GM12875 (cell line): ENCODE results near the gene MSI2.

Experiments
- H3K4me3 ChIP-seq: one replicate; pipeline ENCODE4 v1.5.1; 2011; ENCODE audit warnings: low read depth, low read length, control low read depth
- CTCF ChIP-seq: IDR thresholded peaks from 2 replicates; pipeline ENCODE4 v1.5.1; 2011; ENCODE audit warnings: low read depth, mild to moderate bottlenecking, control low read depth, inconsistent platforms, low read length, moderate library complexity, borderline replicate concordance; ENCODE audit not compliant: insufficient read depth

MSI2 gene

DNA sequence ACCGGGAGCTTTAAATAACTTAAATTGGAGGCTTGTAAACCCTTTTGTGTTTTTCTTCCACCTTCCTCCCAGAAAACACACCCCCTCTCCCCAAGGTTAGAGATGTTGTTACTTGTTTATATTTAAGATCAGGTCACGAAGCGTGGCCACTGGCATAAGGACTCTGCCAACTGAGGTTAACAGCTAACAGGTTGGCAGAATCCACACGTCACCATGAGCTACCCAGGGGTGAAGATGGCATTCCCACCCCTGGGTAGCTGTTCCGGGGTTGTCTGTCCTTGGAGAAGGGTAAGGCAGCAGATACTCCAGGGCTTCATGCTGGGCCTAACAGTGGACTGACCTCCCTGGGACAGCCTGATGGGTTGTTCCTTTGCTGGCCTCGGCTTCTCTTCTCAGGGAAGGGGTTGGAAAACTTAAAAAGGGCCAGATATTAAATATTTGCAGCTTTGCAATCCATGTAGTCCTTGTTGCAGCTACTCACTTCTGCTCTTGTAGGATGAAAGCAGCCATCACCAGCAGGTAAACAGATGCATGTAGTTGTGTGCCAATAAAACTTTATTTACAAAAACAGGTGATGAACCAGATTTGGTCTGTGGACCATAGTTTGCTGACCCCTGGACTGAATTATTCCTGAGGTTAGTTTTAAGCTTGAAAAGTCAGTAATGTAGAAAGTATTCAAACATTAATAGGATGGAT is 148.6 kb downstream of the MSI2 start:
- TF ChIP-seq CTCF = no peak

DNA sequence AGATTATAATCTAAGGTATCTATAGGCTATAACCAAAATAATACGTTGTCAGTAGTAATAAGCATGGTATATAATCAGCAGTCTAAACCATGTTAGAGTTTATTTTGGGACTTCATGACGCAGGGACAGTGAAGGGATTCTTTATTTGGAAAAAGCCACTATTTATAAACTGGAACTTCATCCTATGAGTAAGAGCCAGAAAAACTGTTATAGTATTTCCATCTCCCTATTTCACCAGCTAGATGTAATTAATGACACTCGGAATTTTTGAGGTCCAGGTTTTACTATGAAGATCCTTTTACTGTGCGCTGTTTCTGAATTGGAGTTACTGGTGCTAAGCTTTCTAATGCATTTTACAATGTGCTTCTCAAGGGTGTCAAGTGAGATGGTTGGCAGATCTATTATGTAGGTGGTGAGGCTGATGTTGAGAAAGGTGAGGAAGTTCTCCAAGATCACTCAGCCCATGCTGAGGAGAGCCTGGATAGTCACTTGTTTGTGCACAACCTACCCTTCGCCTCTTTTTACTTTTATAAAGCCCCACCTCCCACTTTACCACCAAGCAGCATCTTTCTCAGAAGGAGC is 149.3 kb downstream of the MSI2 start:
- H3K4me3 ChIP-seq = no peak overlapping the region
- TF ChIP-seq CTCF = no peak

More for the DNA sequence above, 148.6 kb downstream of the MSI2 start:
- H3K4me3 ChIP-seq = no peak overlapping the region

GRCh38 chr17:57406131-57406980 is 150.0 kb downstream of the MSI2 start:
- H3K4me3 ChIP-seq = no peak overlapping the region
- TF ChIP-seq CTCF = no peak

DNA sequence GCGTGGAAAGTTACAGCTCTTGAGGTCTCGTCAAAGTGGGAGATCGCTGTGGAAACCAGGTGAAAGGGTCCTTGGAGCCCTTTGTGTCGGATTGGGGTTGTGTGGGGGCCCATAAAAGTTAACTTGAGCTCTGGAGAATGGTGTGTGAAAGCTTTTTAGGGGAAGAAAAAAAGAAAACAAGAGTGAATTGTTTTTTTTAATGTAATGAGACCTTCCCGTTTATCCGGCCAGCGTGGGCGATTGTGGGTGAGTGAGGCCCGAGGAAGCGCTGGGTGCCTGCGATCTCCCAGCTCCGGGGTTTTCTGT is 150.6 kb downstream of the MSI2 start:
- H3K4me3 ChIP-seq = no peak overlapping the region
- no peak for TF ChIP-seq CTCF

DNA sequence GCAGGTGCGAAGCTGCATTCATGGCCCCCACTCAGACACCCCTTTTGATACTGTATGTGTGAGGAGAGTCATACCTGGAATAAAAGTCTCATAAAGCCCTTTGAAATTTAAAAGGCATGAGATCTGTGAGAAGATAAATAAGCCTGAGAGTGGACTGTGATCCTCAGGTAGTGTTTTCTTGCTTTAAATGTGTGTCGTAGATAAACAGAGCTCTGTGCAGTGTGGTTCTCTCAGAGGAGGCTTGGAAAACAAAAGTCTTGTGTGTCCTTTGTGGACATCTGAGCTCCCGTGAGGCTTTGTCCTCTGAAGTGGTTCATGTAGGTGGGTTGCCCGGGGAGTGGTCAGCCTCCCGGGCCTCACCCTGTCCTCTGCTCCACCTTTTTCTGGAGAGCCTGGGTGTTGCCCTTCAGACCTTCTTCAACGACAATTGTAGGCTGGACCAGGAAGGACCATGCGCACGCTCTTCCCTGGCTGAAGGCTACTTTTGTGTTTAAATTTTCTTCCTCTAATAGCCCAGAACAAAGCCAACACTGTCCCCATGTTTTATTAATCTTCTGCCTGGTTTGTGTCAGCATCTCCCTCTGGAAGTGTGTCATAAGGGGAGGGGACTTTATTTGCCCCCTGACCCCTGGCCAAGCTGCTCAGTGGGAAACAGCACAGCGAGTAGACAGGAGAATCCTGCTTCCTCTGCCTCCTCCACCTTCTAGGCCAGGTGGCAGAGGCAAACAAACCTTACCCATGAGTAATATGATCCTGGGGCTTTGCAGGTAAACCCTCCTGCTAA is 151.2 kb downstream of the MSI2 start:
- TF ChIP-seq CTCF = no peak
- no peak overlapping the region for H3K4me3 ChIP-seq

- H3K4me3 ChIP-seq = no peak overlapping the region
- TF ChIP-seq CTCF = 0 out of 2 replicates have a peak, but pooled peaks have one; percentile 11
These were observed 151.9 kb downstream of the MSI2 start for GRCh38 chr17:57408071-57408811.
